DMS53 treated with DMSO at 0.1 percent for 48 hours (cell line): Measurements from ENCODE around the gene ITGA3.

ENCODE experiments used
- DNase-seq: peaks from one replicate; lab custom pipeline; 2025; ENCODE audit not compliant: unreplicated experiment; lab: John Stamatoyannopoulos, UW

ITGA3 gene

GRCh38 chr17:50123649-50124349, 67.9 kb downstream of the ITGA3 start:
- DNase-seq = no peak

- DNase-seq = no peak
Measured at GRCh38 chr17:50125420-50125997, 69.6 kb downstream of the ITGA3 start.

GRCh38 chr17:50127697-50128361, 71.9 kb downstream of the ITGA3 start:
- DNase-seq = no peak

GRCh38 chr17:50128441-50129352, 72.8 kb downstream of the ITGA3 start:
- DNase-seq = no peak

GRCh38 chr17:50129353-50129727, 73.4 kb downstream of the ITGA3 start:
- DNase-seq = no peak

GRCh38 chr17:50129728-50130558, 74.0 kb downstream of the ITGA3 start, which contains the start of gene SAMD14:
Gene SAMD14, minus strand, starts transcription at chr17:50130160. Its CDS starts 5,201 bp downstream, at chr17:50124959.
- no peak for DNase-seq

- DNase-seq = no peak
Measured at GRCh38 chr17:50130559-50131305, 74.8 kb downstream of the ITGA3 start.

GRCh38 chr17:50132104-50132794, 76.3 kb downstream of the ITGA3 start:
- DNase-seq = no peak

GRCh38 chr17:50133028-50133768, 77.3 kb downstream of the ITGA3 start:
- no peak for DNase-seq

GRCh38 chr17:50133769-50134099, 77.8 kb downstream of the ITGA3 start:
- no peak for DNase-seq

GRCh38 chr17:50134206-50135110, 78.5 kb downstream of the ITGA3 start:
- DNase-seq = no peak

- DNase-seq = no peak
Measured at GRCh38 chr17:50135316-50136095, 79.6 kb downstream of the ITGA3 start.

- DNase-seq = no peak
Measured at GRCh38 chr17:50136096-50136687, 80.3 kb downstream of the ITGA3 start.

- DNase-seq = no peak
Measured at GRCh38 chr17:50137042-50137441, 81.1 kb downstream of the ITGA3 start.

GRCh38 chr17:50139185-50139783, 83.4 kb downstream of the ITGA3 start:
- no peak for DNase-seq
